GM12878 (cell line): Measurements from ENCODE around the gene NKAIN2. TPM values are rescaled to one million over a fixed set of nuclear protein-coding genes. Genes with fewer than 3 reads are reported as not detected.

ENCODE experiments used
- ATAC-seq: fragments of 200-7000 bp; cut with Tn5 transposase; 3 replicates; pipeline ENCODE4 v1.9.1; 2020; ENCODE audit warnings: mild to moderate bottlenecking, moderate library complexity
- BruUV-seq: library from RNA; stranded (reverse); fragments of 400-500 nt; replicated peaks from 2 replicates; lab custom pipeline; 2021; lab: Mats Ljungman, UMichigan
- CTCF ChIA-PET: fragments of 300-600 bp; sonication (Branson Sonifier 250); formaldehyde crosslinking; extraction: SDS; loops from one replicate; lab custom pipeline; 2021; ENCODE audit warnings: inconsistent platforms; lab: Yijun Ruan, JAX
- POLR2A ChIA-PET: fragments of 350-600 bp; formaldehyde crosslinking; extraction: SDS; loops from one replicate; lab custom pipeline; 2021; ENCODE audit warnings: inconsistent platforms; lab: Charles Lee
- RAD21 ChIA-PET: fragments of 300-600 bp; sonication (Branson Sonifier 250); formaldehyde crosslinking; loops from one replicate; lab custom pipeline; 2023; ENCODE audit warnings: antibody characterized with exemption; ENCODE audit not compliant: unreplicated experiment; lab: Charles Lee
- SMC1A ChIA-PET: fragments of 300-600 bp; sonication (Branson Sonifier 250); formaldehyde crosslinking; loops from one replicate; lab custom pipeline; 2023; ENCODE audit not compliant: unreplicated experiment, uncharacterized antibody; lab: Charles Lee
- DNase-seq: peaks from one replicate; pipeline ENCODE4 v3.0.0-alpha.2; 2011; ENCODE audit warnings: low read depth, low spot score
- FAIRE-seq: peaks from 3 replicates; lab custom pipeline; 2011; peaks lifted over from hg19 to GRCh38; lab: Jason Lieb, UNC
- H2AFZ ChIP-seq: 2 replicates; pipeline ENCODE4 v1.6.0; 2011; ENCODE audit warnings: low read depth, low read length, control low read depth; ENCODE audit not compliant: control insufficient read depth
- H3K27ac ChIP-seq: 2 replicates; pipeline ENCODE4 v1.5.1; 2011; ENCODE audit warnings: control low read depth; ENCODE audit not compliant: control insufficient read depth, insufficient read depth
- H3K27me3 ChIP-seq, 2 experiments: replicated peaks in 1 of 2; 2 replicates each; pipeline versions ENCODE4 v1.6.0 to v1.6.1; 2011; ENCODE audit warnings: low read length in 1 of 2; ENCODE audit not compliant: control insufficient read depth in 2 of 2, insufficient read depth in 2 of 2
- H3K36me3 ChIP-seq, 2 experiments: 2 replicates each; pipeline ENCODE4 v1.5.1; 2011; ENCODE audit warnings: low read length in 1 of 2; ENCODE audit not compliant: control insufficient read depth in 2 of 2, insufficient read depth in 2 of 2
- H3K4me1 ChIP-seq: 2 replicates; pipeline ENCODE4 v1.6.1; 2011; ENCODE audit warnings: mild to moderate bottlenecking, low read length, moderate library complexity, mixed read lengths; ENCODE audit not compliant: control insufficient read depth, insufficient read depth
- H3K4me2 ChIP-seq: 2 replicates; pipeline ENCODE4 v1.6.0; 2011; ENCODE audit warnings: control low read depth; ENCODE audit not compliant: control insufficient read depth, insufficient read depth
- H3K4me3 ChIP-seq: fragments of 200-600 bp; sonication (generic); 2 replicates; pipeline ENCODE4 v1.5.1; 2016
- H3K79me2 ChIP-seq: 2 replicates; pipeline ENCODE4 v1.6.0; 2011; ENCODE audit warnings: low read length; ENCODE audit not compliant: control insufficient read depth, insufficient read depth
- H3K9ac ChIP-seq: 2 replicates; pipeline ENCODE4 v1.8.0; 2011; ENCODE audit warnings: low read length, control low read depth, mixed read lengths; ENCODE audit not compliant: control insufficient read depth, insufficient read depth
- H3K9me3 ChIP-seq: replicated peaks from 3 replicates; pipeline ENCODE4 v1.5.1; 2011; ENCODE audit warnings: mild to moderate bottlenecking, low read length; ENCODE audit not compliant: control insufficient read depth, insufficient read depth
- H4K20me1 ChIP-seq: 2 replicates; pipeline ENCODE4 v1.6.0; 2011; ENCODE audit not compliant: control insufficient read depth, insufficient read depth
- BCLAF1 ChIP-seq: fragments of 450-650 bp; IDR thresholded peaks from 2 replicates; pipeline ENCODE4 v1.6.1; 2017; ENCODE audit warnings: antibody characterized with exemption, mild to moderate bottlenecking, moderate library complexity
- E2F4 ChIP-seq: IDR thresholded peaks from 2 replicates; pipeline ENCODE4 v1.6.1; 2012; ENCODE audit warnings: low read depth, low read length, improper control_type of control experiment
- EED ChIP-seq: sonication (generic); IDR thresholded peaks from 2 replicates; pipeline ENCODE4 v1.6.1; 2016; ENCODE audit warnings: antibody characterized with exemption, low read depth
- FOXK2 ChIP-seq: fragments of 450-650 bp; IDR thresholded peaks from 2 replicates; pipeline ENCODE4 v1.6.1; 2017; ENCODE audit warnings: mild to moderate bottlenecking, moderate library complexity
- IRF5 ChIP-seq: fragments of 450-650 bp; IDR thresholded peaks from 2 replicates; pipeline ENCODE4 v1.6.1; 2017; ENCODE audit warnings: borderline replicate concordance
- JUND ChIP-seq: IDR thresholded peaks from 2 replicates; pipeline ENCODE4 v1.6.1; 2012; ENCODE audit warnings: low read depth, mild to moderate bottlenecking, low read length, improper control_type of control experiment, moderate library complexity
- MYB ChIP-seq: fragments of 150-350 bp; IDR thresholded peaks from 2 replicates; pipeline ENCODE4 v1.6.1; 2014; ENCODE audit warnings: mild to moderate bottlenecking, low read depth, low read length, borderline replicate concordance
- NR2F1 ChIP-seq: fragments of 450-650 bp; conservative IDR thresholded peaks from 2 replicates; pipeline ENCODE4 v1.6.1; 2017; ENCODE audit warnings: mild to moderate bottlenecking
- RAD21 ChIP-seq: IDR thresholded peaks from 2 replicates; pipeline ENCODE4 v1.6.1; 2011; ENCODE audit warnings: mild to moderate bottlenecking, low read depth, low read length, moderate library complexity; ENCODE audit not compliant: insufficient read depth
- RELB ChIP-seq: fragments of 450-650 bp; IDR thresholded peaks from 2 replicates; pipeline ENCODE4 v1.6.1; 2017; ENCODE audit warnings: low read depth, mild to moderate bottlenecking, moderate library complexity
- SKIL ChIP-seq: fragments of 450-650 bp; IDR thresholded peaks from 2 replicates; pipeline ENCODE4 v1.6.1; 2017; ENCODE audit warnings: mild to moderate bottlenecking, low read depth, inconsistent platforms; ENCODE audit not compliant: poor library complexity, severe bottlenecking
- SMARCA5 ChIP-seq: fragments of 450-650 bp; IDR thresholded peaks from 2 replicates; pipeline ENCODE4 v1.6.1; 2017; ENCODE audit warnings: mild to moderate bottlenecking
- TCF12 ChIP-seq: IDR thresholded peaks from 2 replicates; pipeline ENCODE4 v1.6.1; 2011; ENCODE audit warnings: low read depth, mild to moderate bottlenecking, low read length
- YBX1 ChIP-seq: fragments of 450-650 bp; IDR thresholded peaks from 2 replicates; pipeline ENCODE4 v1.6.1; 2016; ENCODE audit warnings: antibody characterized with exemption
- WGBS: methylation state at CpG from one replicate; pipeline ENCODE4 v1.1.6; 2016; ENCODE audit warnings: low lambda C conversion rate; ENCODE audit not compliant: insufficient replicate concordance, insufficient coverage; ENCODE audit errors: missing lambda C conversion rate; 5-methylcytosine and 5-hydroxymethylcytosine counted together
- in situ Hi-C: fragments of 300-500 bp; cut with MboI; formaldehyde crosslinking; loops from 9 replicates; pipeline ENCODE4 v1.14.3; 2018; ENCODE audit warnings: mixed read lengths
- intact Hi-C: fragments of 100-400 bp; cut with micrococcal nuclease; formaldehyde crosslinking; loops from one replicate; pipeline ENCODE4 v1.14.2; 2022; ENCODE audit not compliant: unreplicated experiment
- polyA plus RNA-seq, 11 experiments: library from polyadenylated mRNA; depleted of rRNA in 4 of 11; unstranded in 6 of 11; stranded (reverse) in 5 of 11; fragments of >200 nt; fragmentation: Nextera tagmentation in 4 of 11; fragmentation: Illumina TruSeq in 1 of 11; extraction: Ambion mirVana in 4 of 11; extraction: Trizol in 1 of 11; gene quantifications; 1 replicate in 1 of 11; 2 replicates in 10 of 11; pipeline versions ENCODE4 v1.2.1 to v1.2.3, GENCODE V29; 2011 to 2016; ENCODE audit warnings: inconsistent platforms in 2 of 11, missing spikeins in 2 of 11, low read depth in 1 of 11
- total RNA-seq, 4 experiments: library from RNA; depleted of rRNA in 3 of 4; stranded (reverse); fragments of >200 nt in 3 of 4; fragmentation: Illumina TruSeq in 1 of 4; extraction: Trizol in 1 of 4; gene quantifications; 2 replicates each; pipeline versions ENCODE4 v1.2.1 to v1.2.3, GENCODE V29; 2013 to 2021

Gene NKAIN2
- total and polyA plus RNA-seq, 10 of the 15 experiments (the other 5 are each of a cell fraction or from before 2014, with no cell fraction given): not detected

GRCh38 chr6:123908797-123909196, 105.1 kb downstream of the NKAIN2 start (continued):
- TF ChIP-seq SKIL (no peak), RAD21 (no peak), FOXK2 (no peak), MYB (no peak), IRF5 (no peak), RELB (no peak), JUND (no peak)

GRCh38 chr6:123909989-123910388, 106.3 kb downstream of the NKAIN2 start:
- H3K36me3 ChIP-seq: no peaks in the 10 kb centered on the region
- no peaks in the 10 kb centered on the region for H3K4me1 ChIP-seq
- ChIA-PET RAD21 (no interaction called here), CTCF (no interaction called here), POLR2A (no interaction called here), SMC1A (no interaction called here)
- H3K27me3 ChIP-seq: no peaks in the 10 kb centered on the region
- intact Hi-C loops (no loop called here), in situ Hi-C loops (no loop called here)
- no TSS peak for BruUV-seq
- WGBS: 25% methylated on average over 2 of the region's 2 CpGs
- H2AFZ ChIP-seq: no peak overlapping the region
- no peak overlapping the region for H3K4me3 ChIP-seq
- no peaks in the 10 kb centered on the region for H3K9me3 ChIP-seq
- no peaks in the 10 kb centered on the region for H4K20me1 ChIP-seq
- no peak for DNase-seq
- no peak overlapping the region for H3K27ac ChIP-seq
- ATAC-seq: no peak
- no peak overlapping the region for H3K9ac ChIP-seq
- no peaks in the 10 kb centered on the region for H3K79me2 ChIP-seq
- no peak overlapping the region for H3K4me2 ChIP-seq
- FAIRE-seq: no peak
- TF ChIP-seq NR2F1: no peak
- TF ChIP-seq EED: no peak
- TF ChIP-seq SMARCA5: no peak
- TF ChIP-seq E2F4: no peak
- no peak for TF ChIP-seq TCF12
- no peak for TF ChIP-seq BCLAF1
- no peak for TF ChIP-seq YBX1
